Spinal cord (tissue), 10 donors: ENCODE results near the gene OMA1. TPM values are rescaled to one million over a fixed set of nuclear protein-coding genes. Genes with fewer than 3 reads are reported as not detected.

ENCODE experiments used
- DNase-seq, 6 donors: peaks; one replicate each; pipeline versions ENCODE4 v3.0.0 to v3.0.0-alpha.2; 2013 to 2015; ENCODE audit warnings: low spot score in 6 of 6, low read depth in 4 of 6
- H3K27ac ChIP-seq: one replicate; pipeline ENCODE4 v1.5.1; 2013; ENCODE audit warnings: low read depth, low read length, control low read depth
- H3K27me3 ChIP-seq: one replicate; pipeline ENCODE4 v1.6.1; 2013; ENCODE audit warnings: low read length; ENCODE audit not compliant: control insufficient read depth, insufficient read depth
- H3K36me3 ChIP-seq: one replicate; pipeline ENCODE4 v1.6.1; 2013; ENCODE audit warnings: low read length; ENCODE audit not compliant: control insufficient read depth, insufficient read depth
- H3K4me1 ChIP-seq: one replicate; pipeline ENCODE4 v1.6.1; 2013; ENCODE audit warnings: low read length; ENCODE audit not compliant: control insufficient read depth, insufficient read depth
- H3K4me3 ChIP-seq: one replicate; pipeline ENCODE4 v1.5.1; 2013; ENCODE audit warnings: low read depth, low read length, control low read depth
- H3K9me3 ChIP-seq: one replicate; pipeline ENCODE4 v1.6.1; 2013; ENCODE audit warnings: low read length; ENCODE audit not compliant: control insufficient read depth, insufficient read depth
- WGBS: methylation state at CpG from one replicate; pipeline ENCODE4 v1.1.5; 2013; ENCODE audit warnings: missing lambda C conversion rate; ENCODE audit not compliant: insufficient coverage; 5-methylcytosine and 5-hydroxymethylcytosine counted together
- polyA plus RNA-seq, 2 donors: library from polyadenylated mRNA; unstranded; fragments of 120-200 nt; gene quantifications; one replicate each; pipeline ENCODE4 v1.2.1, GENCODE V29; 2013; ENCODE audit not compliant: insufficient read length in 2 of 2
- total RNA-seq, 2 donors: library from RNA; depleted of rRNA in 1 of 2; stranded (reverse); fragments of 120-200 nt in 1 of 2; fragments of >200 nt in 1 of 2; gene quantifications; one replicate each; pipeline versions ENCODE4 v1.2.3 to v1.2.4, GENCODE V29; 2013 to 2014
- donor health status: healthy.

OMA1 gene
- total and polyA plus RNA-seq, 4 donors, result 11.3 to 48.0 (median 21.7) TPM

DNA sequence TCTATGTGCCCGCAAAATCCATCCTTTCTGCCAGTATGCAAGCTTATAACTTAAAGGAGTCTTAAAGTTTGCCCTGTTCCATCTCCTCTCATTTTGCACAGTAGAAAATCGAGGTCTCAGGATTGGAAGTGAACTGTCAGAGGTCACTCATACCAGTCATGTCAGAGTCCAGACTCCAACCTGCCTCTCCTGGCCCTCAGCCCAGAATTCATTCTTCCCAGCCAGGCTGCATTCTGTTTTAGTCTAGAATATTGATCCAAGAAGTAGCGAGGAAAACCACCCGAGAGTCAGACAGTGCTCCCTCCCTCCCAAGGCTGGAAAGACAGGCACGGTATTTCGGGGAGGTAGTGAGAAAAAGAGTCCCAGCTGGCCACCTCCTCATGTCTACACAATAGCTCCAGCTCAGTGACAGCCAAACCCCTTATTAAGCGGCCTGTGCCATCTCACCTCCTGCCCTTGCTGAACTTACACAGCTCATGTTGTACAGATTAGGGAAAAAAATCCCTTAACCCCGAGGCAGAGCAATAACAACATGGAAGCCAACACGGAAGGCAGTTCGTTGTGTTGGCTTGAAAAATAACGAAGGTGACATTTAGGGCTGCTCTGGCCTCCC is 89.4 kb downstream of the OMA1 start:
- no peaks in the 10 kb centered on the region for H3K4me1 ChIP-seq
- peaks cover 2% of the 10 kb centered on the region for H3K36me3 ChIP-seq
- no peak overlapping the region for H3K4me3 ChIP-seq
- peaks cover 2% of the 10 kb centered on the region for H3K9me3 ChIP-seq
- H3K27me3 ChIP-seq, result no peaks in the 10 kb centered on the region
- no peak for DNase-seq
- WGBS, result 50% methylated on average over 3 of the region's 11 CpGs
- no peak overlapping the region for H3K27ac ChIP-seq

- Histone ChIP-seq H3K4me1 (no peaks in the 10 kb centered on the region), H3K27ac (no peak overlapping the region), H3K9me3 (peaks cover 2% of the 10 kb centered on the region), H3K4me3 (no peak overlapping the region), H3K36me3 (peaks cover 2% of the 10 kb centered on the region), H3K27me3 (no peaks in the 10 kb centered on the region)
- WGBS, result 80% methylated on average over 2 of the region's 3 CpGs
- no peak for DNase-seq
Observed at GRCh38 chr1:58456470-58456869, 90.1 kb downstream of the OMA1 start.

- DNase-seq, result no peak
- Histone ChIP-seq H3K9me3 (peaks cover 2% of the 10 kb centered on the region), H3K27ac (no peak overlapping the region), H3K4me1 (no peaks in the 10 kb centered on the region), H3K36me3 (peaks cover 2% of the 10 kb centered on the region), H3K27me3 (no peaks in the 10 kb centered on the region), H3K4me3 (no peak overlapping the region)
- 70% methylated on average over 6 of the region's 6 CpGs for WGBS
Observed at GRCh38 chr1:58454807-58455206, 91.7 kb downstream of the OMA1 start.

DNA sequence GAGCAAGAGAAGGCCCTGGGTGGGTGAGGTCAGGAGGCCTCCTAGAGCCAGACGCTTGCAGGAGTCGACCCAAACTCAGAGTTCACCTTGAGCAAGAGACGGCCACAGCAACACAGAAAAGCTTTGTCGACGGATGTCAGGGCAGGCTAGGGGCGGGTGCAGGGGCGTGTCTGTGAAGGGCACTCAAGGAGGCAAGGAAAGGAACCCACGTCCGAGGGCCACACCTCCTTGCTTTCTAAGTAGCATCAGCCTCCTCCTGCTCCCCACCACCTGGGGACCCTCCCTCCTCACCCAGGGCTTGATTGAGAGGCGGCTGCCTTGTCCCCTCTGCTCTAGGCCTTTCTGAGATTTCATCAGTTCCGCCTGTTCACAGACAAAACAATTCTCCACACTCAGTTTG is 92.1 kb downstream of the OMA1 start:
- 47% methylated on average over 11 of the region's 11 CpGs for WGBS
- Histone ChIP-seq H3K36me3 (peaks cover 2% of the 10 kb centered on the region), H3K27ac (no peak overlapping the region), H3K27me3 (no peaks in the 10 kb centered on the region), H3K9me3 (peaks cover 2% of the 10 kb centered on the region), H3K4me1 (no peaks in the 10 kb centered on the region), H3K4me3 (no peak overlapping the region)
- DNase-seq, result peak in 1 of 6 donors; percentile 36

GRCh38 chr1:58451560-58452191 is 94.8 kb downstream of the OMA1 start:
- Histone ChIP-seq H3K4me1 (no peaks in the 10 kb centered on the region), H3K4me3 (no peak overlapping the region), H3K27ac (no peak overlapping the region), H3K9me3 (no peaks in the 10 kb centered on the region), H3K36me3 (peaks cover 2% of the 10 kb centered on the region), H3K27me3 (no peaks in the 10 kb centered on the region)
- WGBS, result 100% methylated on average over 5 of the region's 14 CpGs
- no peak for DNase-seq

- no peak overlapping the region for H3K4me3 ChIP-seq
- no peaks in the 10 kb centered on the region for H3K36me3 ChIP-seq
- no peaks in the 10 kb centered on the region for H3K4me1 ChIP-seq
- H3K9me3 ChIP-seq, result no peaks in the 10 kb centered on the region
- no peak for DNase-seq
- WGBS, result 57% methylated on average over 1 of the region's 2 CpGs
- H3K27me3 ChIP-seq, result no peaks in the 10 kb centered on the region
- H3K27ac ChIP-seq, result no peak overlapping the region
Observed at GRCh38 chr1:58447886-58448285, 98.6 kb downstream of the OMA1 start.

DNA sequence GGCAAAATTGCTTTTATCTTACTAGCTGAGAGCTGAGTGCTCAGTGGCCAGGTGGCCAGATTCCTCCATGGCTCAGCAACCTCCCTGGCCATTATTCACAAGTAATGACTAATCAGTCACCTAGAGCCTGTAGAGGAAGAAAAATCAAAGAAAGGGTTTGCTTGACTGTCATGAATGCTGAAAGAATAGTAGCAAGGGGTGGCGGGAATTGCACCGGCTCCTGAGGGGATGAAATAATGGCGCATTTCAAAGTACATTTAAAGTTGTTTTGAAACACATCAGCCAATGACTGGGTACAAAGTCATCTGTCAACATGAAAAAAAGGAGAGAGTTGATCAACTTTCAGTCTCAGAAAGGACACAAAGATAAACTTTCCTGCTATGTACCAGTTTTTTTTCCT is 99.5 kb downstream of the OMA1 start:
- 45% methylated on average over 3 of the region's 3 CpGs for WGBS
- Histone ChIP-seq H3K27ac (no peak overlapping the region), H3K4me1 (peaks cover 2% of the 10 kb centered on the region), H3K27me3 (no peaks in the 10 kb centered on the region), H3K4me3 (no peak overlapping the region), H3K36me3 (no peaks in the 10 kb centered on the region), H3K9me3 (no peaks in the 10 kb centered on the region)
- DNase-seq, result no peak

GRCh38 chr1:58446368-58446767 is 100.2 kb downstream of the OMA1 start:
- H3K27ac ChIP-seq, result no peak overlapping the region
- H3K4me1 ChIP-seq, result peaks cover 7% of the 10 kb centered on the region
- no peak overlapping the region for H3K4me3 ChIP-seq
- no peak for DNase-seq
- H3K27me3 ChIP-seq, result no peaks in the 10 kb centered on the region
- H3K36me3 ChIP-seq, result no peaks in the 10 kb centered on the region
- H3K9me3 ChIP-seq, result no peaks in the 10 kb centered on the region

GRCh38 chr1:58443986-58444868 is 102.3 kb downstream of the OMA1 start:
- 100% methylated on average over 1 of the region's 4 CpGs for WGBS
- H3K4me1 ChIP-seq, result peaks cover 7% of the 10 kb centered on the region
- H3K36me3 ChIP-seq, result no peaks in the 10 kb centered on the region
- H3K4me3 ChIP-seq, result no peak overlapping the region
- DNase-seq, result no peak
- no peaks in the 10 kb centered on the region for H3K27me3 ChIP-seq
- H3K9me3 ChIP-seq, result no peaks in the 10 kb centered on the region
- no peak overlapping the region for H3K27ac ChIP-seq
